Ascending aorta (tissue), 2 donors: Measurements from ENCODE around the gene DRG2. TPM values are rescaled to one million over a fixed set of nuclear protein-coding genes. Genes with fewer than 3 reads are reported as not detected.

Experiments
- DNase-seq, 2 donors: peaks; one replicate each; pipeline ENCODE4 v3.0.0-alpha.2; 2019; ENCODE audit warnings: low spot score in 2 of 2
- H3K27ac ChIP-seq, 2 donors: fragments of 200-600 bp; sonication (generic); one replicate each; pipeline ENCODE4 v1.5.1; 2016 to 2017; ENCODE audit warnings: mild to moderate bottlenecking in 1 of 2
- H3K27me3 ChIP-seq: fragments of 200-600 bp; sonication (generic); one replicate; pipeline ENCODE4 v1.5.1; 2017
- H3K36me3 ChIP-seq, 2 donors: fragments of 200-600 bp; sonication (generic); one replicate each; pipeline ENCODE4 v1.5.1; 2016
- H3K4me1 ChIP-seq, 2 donors: fragments of 200-600 bp; sonication (generic); one replicate each; pipeline ENCODE4 v1.5.1; 2016 to 2017; ENCODE audit warnings: mild to moderate bottlenecking in 1 of 2
- H3K4me3 ChIP-seq, 2 donors: fragments of 200-600 bp; sonication (generic); one replicate each; pipeline ENCODE4 v1.5.1; 2016 to 2017; ENCODE audit warnings: mild to moderate bottlenecking in 1 of 2
- H3K9me3 ChIP-seq, 2 donors: fragments of 200-600 bp; sonication (generic); one replicate each; pipeline ENCODE4 v1.5.1; 2016
- intact Hi-C: fragments of 100-400 bp; cut with DNase I; formaldehyde crosslinking; loops from one replicate; pipeline ENCODE4 v1.15.1; 2023
- total RNA-seq: library from RNA; depleted of rRNA; stranded (reverse); fragments of >200 nt; gene quantifications from one replicate; pipeline ENCODE4 v1.1.0, GENCODE V29; 2016
- TF ChIP-seq, protein P1 (sequence below), 3 experiments: fragments of 200-600 bp in 2 of 3; fragments of 450-650 bp in 1 of 3; sonication (generic) in 2 of 3; IDR thresholded peaks; one replicate each; pipeline ENCODE4 v1.5.1; 2016 to 2019; ENCODE audit warnings: antibody characterized with exemption in 3 of 3, mild to moderate bottlenecking in 1 of 3, moderate library complexity in 1 of 3

The DRG2 gene
- total RNA-seq, 1 donor from 2014 or later = 118 TPM

DNA sequence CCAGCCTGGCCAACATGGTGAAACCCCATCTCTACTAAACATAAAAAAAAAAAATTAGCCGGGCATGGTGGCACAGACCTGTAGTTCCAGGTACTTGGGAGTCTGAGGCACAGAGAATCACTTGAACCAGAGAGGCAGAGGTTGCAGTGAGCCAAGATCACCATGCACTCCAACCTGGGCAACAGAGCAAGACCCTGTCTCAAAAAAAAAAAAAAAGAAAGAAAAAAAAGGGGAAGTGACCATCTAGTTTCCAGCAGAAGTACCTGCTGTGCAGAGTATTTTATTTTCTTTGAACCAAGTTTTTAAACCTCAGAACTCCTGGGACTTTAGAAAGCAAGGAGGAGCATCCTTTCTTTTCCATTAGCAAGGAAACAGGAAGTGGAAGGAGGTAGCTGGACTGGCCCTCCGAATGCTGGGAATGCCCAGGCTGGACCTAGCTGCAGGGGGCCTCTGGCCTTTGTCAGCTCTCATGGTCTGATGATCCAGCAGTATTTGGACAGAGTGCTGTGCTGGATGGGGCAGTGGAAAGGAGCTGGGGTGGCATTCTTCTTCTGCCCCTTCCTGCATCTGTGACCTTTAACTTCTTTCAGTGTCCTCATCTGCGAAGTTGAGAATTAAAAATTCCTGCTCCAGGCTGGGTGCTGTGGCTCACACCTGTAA is 41.9 kb upstream of the DRG2 start:
- TF ChIP-seq, protein P1, sequence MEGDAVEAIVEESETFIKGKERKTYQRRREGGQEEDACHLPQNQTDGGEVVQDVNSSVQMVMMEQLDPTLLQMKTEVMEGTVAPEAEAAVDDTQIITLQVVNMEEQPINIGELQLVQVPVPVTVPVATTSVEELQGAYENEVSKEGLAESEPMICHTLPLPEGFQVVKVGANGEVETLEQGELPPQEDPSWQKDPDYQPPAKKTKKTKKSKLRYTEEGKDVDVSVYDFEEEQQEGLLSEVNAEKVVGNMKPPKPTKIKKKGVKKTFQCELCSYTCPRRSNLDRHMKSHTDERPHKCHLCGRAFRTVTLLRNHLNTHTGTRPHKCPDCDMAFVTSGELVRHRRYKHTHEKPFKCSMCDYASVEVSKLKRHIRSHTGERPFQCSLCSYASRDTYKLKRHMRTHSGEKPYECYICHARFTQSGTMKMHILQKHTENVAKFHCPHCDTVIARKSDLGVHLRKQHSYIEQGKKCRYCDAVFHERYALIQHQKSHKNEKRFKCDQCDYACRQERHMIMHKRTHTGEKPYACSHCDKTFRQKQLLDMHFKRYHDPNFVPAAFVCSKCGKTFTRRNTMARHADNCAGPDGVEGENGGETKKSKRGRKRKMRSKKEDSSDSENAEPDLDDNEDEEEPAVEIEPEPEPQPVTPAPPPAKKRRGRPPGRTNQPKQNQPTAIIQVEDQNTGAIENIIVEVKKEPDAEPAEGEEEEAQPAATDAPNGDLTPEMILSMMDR (IDR thresholded peaks at IDR 0.05) = no peak
- Histone ChIP-seq H3K27me3 (no peaks in the 10 kb centered on the region), H3K4me1 (peaks cover 0 to 4% of the 10 kb centered on the region in 2 donors), H3K36me3 (peaks cover 14 to 42% of the 10 kb centered on the region in 2 donors), H3K27ac (no peak overlapping the region), H3K9me3 (no peaks in the 10 kb centered on the region), H3K4me3 (no peak overlapping the region)
- no peak for DNase-seq
- intact Hi-C loops = no loop called here

DNA sequence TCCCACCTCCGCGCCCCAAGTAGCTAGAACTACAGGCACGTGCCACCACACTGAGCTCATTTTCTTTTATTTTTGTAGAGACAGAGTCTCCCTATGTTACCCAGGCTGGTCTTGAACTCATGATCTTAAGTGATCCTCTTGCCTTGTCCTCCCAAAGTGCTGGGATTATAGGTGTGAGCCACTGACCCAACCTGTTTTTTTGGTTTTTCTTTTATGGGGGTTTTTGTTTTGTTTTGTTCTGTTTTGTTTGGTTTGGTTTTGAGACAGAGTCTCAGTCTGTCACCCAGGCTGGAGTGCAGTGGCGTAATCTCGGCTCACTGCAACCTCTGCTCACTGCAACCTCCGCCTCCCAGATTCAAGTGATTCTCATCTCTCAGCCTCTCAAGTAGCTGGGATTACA is 32.2 kb upstream of the DRG2 start:
- Histone ChIP-seq H3K36me3 (peaks cover 44 to 72% of the 10 kb centered on the region in 2 donors), H3K9me3 (no peaks in the 10 kb centered on the region), H3K4me3 (no peak overlapping the region), H3K27ac (no peak overlapping the region), H3K27me3 (no peaks in the 10 kb centered on the region), H3K4me1 (no peaks in the 10 kb centered on the region)
- intact Hi-C loops = no loop called here
- TF ChIP-seq, protein P1 (IDR thresholded peaks at IDR 0.05) = no peak
- DNase-seq = no peak

DNA sequence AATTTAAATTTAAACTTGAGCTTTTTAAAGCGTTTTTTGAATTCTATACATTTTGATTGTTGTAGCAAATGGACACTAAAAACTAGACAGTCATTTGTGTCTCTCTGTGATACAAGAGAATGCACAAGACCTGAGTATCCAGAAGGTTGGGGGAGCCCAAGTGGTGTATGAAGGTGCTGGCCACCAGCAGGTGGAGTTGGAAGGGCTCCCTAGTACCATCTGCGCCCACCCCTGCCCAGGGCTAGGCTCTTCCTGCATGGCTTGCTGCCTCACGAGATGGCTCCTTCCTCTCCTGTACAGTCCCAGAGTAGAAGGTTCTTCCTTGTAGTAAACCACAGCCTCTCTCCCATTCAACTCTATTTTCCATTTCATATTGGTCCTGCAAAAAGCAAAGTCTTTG is 31.5 kb upstream of the DRG2 start:
- H3K27ac ChIP-seq = no peak overlapping the region
- no peak for DNase-seq
- TF ChIP-seq, protein P1 (IDR thresholded peaks at IDR 0.05) = no peak
- intact Hi-C loops = no loop called here
- no peak overlapping the region for H3K4me3 ChIP-seq
- H3K36me3 ChIP-seq = peaks cover 49 to 78% of the 10 kb centered on the region in 2 donors
- no peaks in the 10 kb centered on the region for H3K4me1 ChIP-seq
- no peaks in the 10 kb centered on the region for H3K27me3 ChIP-seq
- H3K9me3 ChIP-seq = no peaks in the 10 kb centered on the region

DNA sequence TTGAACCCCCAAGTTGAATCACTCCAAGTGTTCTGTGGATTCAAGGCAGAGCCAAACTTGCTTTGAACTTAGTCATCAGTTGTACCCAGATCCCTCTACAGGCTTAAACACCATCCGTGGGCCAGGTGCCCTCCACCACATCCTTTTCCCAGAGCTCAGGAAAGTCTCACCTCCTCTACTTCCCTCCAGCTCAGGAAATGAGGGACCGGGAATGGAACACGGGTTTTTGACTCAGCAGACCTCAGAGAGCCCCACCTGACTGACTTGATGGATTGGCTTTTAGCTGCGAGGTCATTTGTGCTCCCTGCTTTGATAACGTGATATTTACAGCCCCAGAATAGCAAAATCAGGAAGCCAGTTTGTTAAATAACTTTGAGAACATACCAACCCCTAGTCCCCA is 28.5 kb upstream of the DRG2 start:
- no peaks in the 10 kb centered on the region for H3K27me3 ChIP-seq
- H3K4me1 ChIP-seq = no peaks in the 10 kb centered on the region
- TF ChIP-seq, protein P1 (IDR thresholded peaks at IDR 0.05) = no peak
- no peak overlapping the region for H3K4me3 ChIP-seq
- H3K27ac ChIP-seq = no peak overlapping the region
- H3K36me3 ChIP-seq = peaks cover 69 to 86% of the 10 kb centered on the region in 2 donors
- DNase-seq = no peak
- no peaks in the 10 kb centered on the region for H3K9me3 ChIP-seq
- intact Hi-C loops = no loop called here

DNA sequence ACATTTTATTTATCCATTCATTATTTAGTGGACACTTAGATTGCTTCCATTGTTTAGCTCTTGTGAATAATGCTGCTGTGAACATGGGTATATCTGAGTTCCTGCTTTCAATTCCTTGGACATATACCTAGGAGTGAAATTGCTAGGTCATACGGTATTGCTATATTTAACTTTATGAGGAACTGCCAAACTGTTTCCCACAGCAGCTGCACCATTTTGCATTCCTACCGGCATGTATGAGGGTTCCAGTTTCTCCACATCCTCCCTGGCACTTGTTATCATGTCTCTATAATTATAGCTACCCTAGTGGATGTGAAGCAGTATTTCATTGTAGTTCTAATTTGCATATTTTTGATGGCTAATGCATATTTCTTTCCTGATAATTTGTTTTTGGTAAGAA is 23.7 kb upstream of the DRG2 start:
- no peak overlapping the region for H3K27ac ChIP-seq
- H3K36me3 ChIP-seq = peaks cover 54 to 63% of the 10 kb centered on the region in 2 donors
- H3K27me3 ChIP-seq = no peaks in the 10 kb centered on the region
- TF ChIP-seq, protein P1 (IDR thresholded peaks at IDR 0.05) = no peak
- H3K9me3 ChIP-seq = no peaks in the 10 kb centered on the region
- DNase-seq = no peak
- no peak overlapping the region for H3K4me3 ChIP-seq
- H3K4me1 ChIP-seq = no peaks in the 10 kb centered on the region
- intact Hi-C loops = no loop called here

DNA sequence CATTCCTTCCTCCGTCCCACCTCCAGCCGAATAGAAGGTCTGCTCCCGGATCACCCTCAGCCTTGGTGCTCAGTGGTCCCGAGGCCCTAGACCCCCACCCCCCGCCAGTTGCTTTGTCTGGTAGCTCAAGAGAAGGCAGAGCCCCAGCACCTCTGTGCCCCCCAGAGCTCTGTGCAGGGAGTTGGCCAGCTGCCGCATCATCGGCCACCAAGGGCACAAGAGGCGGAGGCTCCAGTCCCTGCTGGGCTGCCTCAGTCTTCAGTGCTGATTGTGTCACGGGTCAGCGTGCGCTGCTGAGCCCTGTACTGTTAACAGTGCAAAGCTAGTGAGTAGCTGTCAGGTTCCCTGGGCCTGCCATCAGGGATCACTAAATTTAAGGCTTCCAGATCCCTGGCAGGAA is 22.2 kb upstream of the DRG2 start:
- Histone ChIP-seq H3K4me1 (no peaks in the 10 kb centered on the region), H3K4me3 (no peak overlapping the region), H3K36me3 (peaks cover 45 to 52% of the 10 kb centered on the region in 2 donors), H3K27me3 (no peaks in the 10 kb centered on the region), H3K27ac (no peak overlapping the region), H3K9me3 (no peaks in the 10 kb centered on the region)
- DNase-seq = no peak
- intact Hi-C loops = no loop called here
- TF ChIP-seq, protein P1 (IDR thresholded peaks at IDR 0.05) = no peak
